ENCODE measurements around the gene SH3PXD2B.

DNA sequence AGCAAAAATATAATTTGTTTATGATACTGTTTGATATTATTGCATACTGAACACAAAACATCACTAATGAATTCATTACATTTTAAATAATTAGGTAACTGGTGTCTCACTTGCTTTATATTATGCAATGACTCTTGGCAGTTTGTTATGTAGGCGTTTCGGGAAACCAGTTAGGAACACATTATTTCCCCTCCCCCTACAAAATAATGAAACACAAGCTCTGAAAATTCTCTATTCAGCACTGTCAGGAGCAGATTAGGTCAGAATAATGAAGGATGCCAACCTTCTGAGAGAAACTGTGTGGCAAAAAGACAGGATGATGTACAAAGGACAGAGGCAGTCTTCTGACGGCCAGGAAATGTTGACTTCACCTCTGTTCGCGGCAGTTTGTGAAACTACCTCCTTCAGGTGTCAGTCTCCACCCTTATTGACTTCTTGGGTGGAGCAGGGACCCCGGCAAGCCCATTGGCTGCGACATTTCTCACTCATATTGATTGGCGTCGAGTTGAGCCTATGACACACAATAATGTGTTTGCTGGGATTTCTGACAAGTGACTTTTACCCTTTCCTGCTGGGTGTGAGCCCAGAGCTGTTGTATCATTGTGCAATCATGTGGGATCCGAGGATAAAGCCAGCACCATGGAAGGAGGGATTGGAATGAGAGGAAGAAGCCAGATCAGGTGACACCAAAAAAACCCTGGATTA lies 33.9 kb downstream of the SH3PXD2B start:
- TF ChIP-seq TCF7L2 (IDR thresholded peaks at IDR 0.05; ENCODE audit: borderline replicate concordance, extremely low read depth, insufficient read depth, insufficient read length): no peak
- TF ChIP-seq SIN3A (IDR thresholded peaks at IDR 0.05; ENCODE audit: low read depth): no peak
- TF ChIP-seq ZFX (IDR thresholded peaks at IDR 0.05): no peak
- TF ChIP-seq POLR2AphosphoS5 (IDR thresholded peaks at IDR 0.05; ENCODE audit: low read depth, low read length): no peak
- TF ChIP-seq, protein P1, sequence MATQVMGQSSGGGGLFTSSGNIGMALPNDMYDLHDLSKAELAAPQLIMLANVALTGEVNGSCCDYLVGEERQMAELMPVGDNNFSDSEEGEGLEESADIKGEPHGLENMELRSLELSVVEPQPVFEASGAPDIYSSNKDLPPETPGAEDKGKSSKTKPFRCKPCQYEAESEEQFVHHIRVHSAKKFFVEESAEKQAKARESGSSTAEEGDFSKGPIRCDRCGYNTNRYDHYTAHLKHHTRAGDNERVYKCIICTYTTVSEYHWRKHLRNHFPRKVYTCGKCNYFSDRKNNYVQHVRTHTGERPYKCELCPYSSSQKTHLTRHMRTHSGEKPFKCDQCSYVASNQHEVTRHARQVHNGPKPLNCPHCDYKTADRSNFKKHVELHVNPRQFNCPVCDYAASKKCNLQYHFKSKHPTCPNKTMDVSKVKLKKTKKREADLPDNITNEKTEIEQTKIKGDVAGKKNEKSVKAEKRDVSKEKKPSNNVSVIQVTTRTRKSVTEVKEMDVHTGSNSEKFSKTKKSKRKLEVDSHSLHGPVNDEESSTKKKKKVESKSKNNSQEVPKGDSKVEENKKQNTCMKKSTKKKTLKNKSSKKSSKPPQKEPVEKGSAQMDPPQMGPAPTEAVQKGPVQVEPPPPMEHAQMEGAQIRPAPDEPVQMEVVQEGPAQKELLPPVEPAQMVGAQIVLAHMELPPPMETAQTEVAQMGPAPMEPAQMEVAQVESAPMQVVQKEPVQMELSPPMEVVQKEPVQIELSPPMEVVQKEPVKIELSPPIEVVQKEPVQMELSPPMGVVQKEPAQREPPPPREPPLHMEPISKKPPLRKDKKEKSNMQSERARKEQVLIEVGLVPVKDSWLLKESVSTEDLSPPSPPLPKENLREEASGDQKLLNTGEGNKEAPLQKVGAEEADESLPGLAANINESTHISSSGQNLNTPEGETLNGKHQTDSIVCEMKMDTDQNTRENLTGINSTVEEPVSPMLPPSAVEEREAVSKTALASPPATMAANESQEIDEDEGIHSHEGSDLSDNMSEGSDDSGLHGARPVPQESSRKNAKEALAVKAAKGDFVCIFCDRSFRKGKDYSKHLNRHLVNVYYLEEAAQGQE (IDR thresholded peaks at IDR 0.05; ENCODE audit: low read depth): no peak
- TF ChIP-seq RAD21 (IDR thresholded peaks at IDR 0.05; ENCODE audit: low read depth): no peak
- no peak for TF ChIP-seq POLR2A (IDR thresholded peaks at IDR 0.05; ENCODE audit: borderline replicate concordance, extremely low read depth, insufficient read depth, insufficient read length)
- TF ChIP-seq, protein P2, sequence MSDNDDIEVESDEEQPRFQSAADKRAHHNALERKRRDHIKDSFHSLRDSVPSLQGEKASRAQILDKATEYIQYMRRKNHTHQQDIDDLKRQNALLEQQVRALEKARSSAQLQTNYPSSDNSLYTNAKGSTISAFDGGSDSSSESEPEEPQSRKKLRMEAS (IDR thresholded peaks at IDR 0.05): no peak
- no peak for TF ChIP-seq CTCF (IDR thresholded peaks at IDR 0.05 in 2 of 3, conservative IDR thresholded peaks at IDR 0.05 in 1 of 3; ENCODE audit: borderline replicate concordance in 1 of 3, insufficient read depth in 1 of 3, low read depth in 2 of 3, low read length in 2 of 3)

All from HCT116 (cell line).